WTC11 (cell line): ENCODE data around the gene MAGEB2.

Experiments
- ATF1 ChIP-seq: sonication (generic); formaldehyde crosslinking; IDR thresholded peaks from 2 replicates; pipeline ENCODE4 v1.8.1; 2023; ENCODE audit warnings: mild to moderate bottlenecking, moderate library complexity, missing genetic modification reagents
- CREB1 ChIP-seq: sonication (generic); formaldehyde crosslinking; IDR thresholded peaks from 2 replicates; pipeline ENCODE4 v1.8.0; 2023; ENCODE audit warnings: mild to moderate bottlenecking, missing genetic modification reagents
- CREM ChIP-seq: sonication (generic); formaldehyde crosslinking; IDR thresholded peaks from 2 replicates; pipeline ENCODE4 v1.8.1; 2022; ENCODE audit warnings: mild to moderate bottlenecking, missing genetic modification reagents, moderate library complexity
- ELF4 ChIP-seq: sonication (generic); formaldehyde crosslinking; IDR thresholded peaks from 2 replicates; pipeline ENCODE4 v1.8.1; 2022; ENCODE audit warnings: low read depth, mild to moderate bottlenecking, moderate library complexity, missing genetic modification reagents
- IRF1 ChIP-seq: sonication (generic); formaldehyde crosslinking; IDR thresholded peaks from 2 replicates; pipeline ENCODE4 v1.8.0; 2023; ENCODE audit warnings: missing genetic modification reagents

GRCh38 chrX:30181353-30181752, 34.0 kb upstream of the MAGEB2 start:
- TF ChIP-seq ELF4 (CRISPR knock-in tag) (no peak), CREM (CRISPR knock-in tag) (no peak), IRF1 (CRISPR knock-in tag) (no peak), ATF1 (no peak), CREB1 (CRISPR knock-in tag) (no peak)
